Astrocyte of the hippocampus (primary cell): ENCODE data around the gene SYCN.
"Not testable (repeated sequence)": the region's sequence is repeated elsewhere in the genome, so short reads cannot be mapped to it uniquely, and the experiment has no call there.

Experiments
- DNase-seq: peaks from one replicate; pipeline ENCODE4 v3.0.0; 2011; ENCODE audit warnings: low read depth, low spot score

The SYCN gene, protein sequence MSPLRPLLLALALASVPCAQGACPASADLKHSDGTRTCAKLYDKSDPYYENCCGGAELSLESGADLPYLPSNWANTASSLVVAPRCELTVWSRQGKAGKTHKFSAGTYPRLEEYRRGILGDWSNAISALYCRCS

DNA sequence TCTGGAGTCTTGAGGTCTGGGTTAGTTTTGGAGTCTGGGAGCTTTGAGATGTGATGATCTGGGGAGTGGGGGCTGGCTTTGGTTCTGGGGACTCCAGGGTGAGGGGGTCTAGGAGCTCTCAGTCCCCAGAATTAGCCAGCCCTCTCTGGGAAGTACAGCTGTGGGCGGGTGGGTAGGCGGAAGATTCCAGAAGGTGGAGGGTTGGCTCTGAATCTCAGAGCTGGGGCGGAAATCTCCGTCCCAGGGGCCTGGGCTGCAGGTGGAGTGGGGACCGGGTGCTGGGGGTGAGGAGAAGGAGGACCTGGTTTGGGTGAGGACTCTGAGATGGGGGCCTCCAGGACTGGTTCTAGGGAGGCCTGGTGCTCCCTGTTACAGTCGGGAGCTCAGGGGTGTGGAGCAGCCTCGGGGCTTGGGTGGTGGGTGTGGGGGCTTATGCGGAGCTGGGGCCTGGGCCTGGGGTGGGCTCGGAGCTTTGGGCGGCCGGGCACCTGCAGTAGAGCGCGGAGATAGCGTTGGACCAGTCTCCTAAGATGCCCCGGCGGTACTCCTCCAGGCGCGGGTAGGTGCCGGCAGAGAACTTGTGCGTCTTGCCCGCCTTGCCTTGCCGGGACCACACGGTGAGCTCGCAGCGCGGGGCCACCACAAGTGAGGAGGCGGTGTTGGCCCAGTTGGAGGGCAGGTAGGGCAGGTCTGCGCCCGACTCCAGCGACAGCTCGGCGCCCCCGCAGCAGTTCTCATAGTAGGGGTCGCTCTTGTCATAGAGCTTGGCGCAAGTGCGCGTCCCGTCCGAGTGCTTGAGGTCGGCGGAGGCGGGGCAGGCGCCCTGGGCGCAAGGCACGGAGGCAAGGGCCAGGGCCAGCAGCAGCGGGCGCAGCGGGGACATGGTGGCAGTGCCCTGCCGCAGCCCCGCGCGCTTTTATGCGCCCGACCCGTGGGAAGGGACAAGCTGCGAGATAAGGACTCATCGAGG is at the start of gene SYCN:
Gene SYCN, minus strand, starts transcription at position 892 of the 970 bp plus-strand sequence. Its CDS starts 9 bp downstream, at position 883.
- DNase-seq: no peak

DNA sequence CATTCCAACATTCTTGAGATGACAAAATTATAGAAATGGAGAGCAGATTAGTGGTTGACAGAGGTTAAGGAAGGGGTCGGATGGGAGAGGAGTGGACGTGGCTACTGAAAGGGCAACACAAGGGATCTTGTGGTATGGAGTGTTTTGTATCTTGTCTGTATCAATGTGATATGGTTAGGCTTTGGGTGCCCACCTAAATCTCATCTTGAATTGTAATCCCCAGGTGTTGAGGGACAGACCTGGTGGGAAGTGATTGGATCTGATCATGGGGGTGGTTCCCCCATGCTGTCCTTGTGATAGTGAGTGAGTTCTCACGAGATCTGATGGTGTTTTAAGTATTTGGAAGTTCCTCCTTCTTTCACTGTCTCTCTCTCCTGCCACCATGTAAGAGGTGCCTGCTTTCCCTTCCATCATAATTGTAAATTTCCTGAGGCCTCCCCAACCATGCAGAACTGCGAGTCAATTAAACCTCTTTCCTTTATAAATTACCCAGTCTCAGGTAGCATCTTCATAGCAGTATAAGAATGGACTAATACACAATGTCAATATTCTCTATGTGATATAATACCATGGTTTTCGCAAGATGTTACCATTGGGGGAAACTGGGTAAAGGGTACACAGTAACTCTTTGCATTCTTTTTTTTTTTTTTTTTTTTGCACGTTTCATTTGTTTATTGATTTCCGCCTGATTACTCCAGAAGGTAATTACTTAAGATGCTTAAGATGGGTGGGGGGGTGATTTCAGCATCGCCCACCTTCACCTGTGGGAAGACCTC is 49.5 kb upstream of the SYCN start:
- no peak for DNase-seq

DNA sequence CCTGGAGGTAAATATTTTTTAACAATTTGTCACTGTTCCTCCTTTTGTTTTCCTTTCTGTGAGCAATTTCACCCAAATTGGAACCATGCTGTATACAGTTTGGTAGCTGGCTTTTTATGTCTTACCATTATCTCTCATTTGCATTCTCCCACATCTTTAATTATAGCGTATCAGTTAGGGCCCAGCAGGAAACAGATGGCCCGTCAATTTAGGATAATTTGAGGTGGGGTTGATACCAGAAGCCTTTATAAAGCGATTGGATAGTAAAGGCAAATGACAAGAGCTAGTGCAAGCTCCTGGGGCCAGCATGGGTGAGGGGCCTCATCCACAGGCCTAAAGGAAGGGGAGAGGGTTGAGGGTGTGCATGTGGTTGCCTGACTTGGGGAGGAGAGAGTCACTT is 48.4 kb upstream of the SYCN start:
- no peak for DNase-seq

DNA sequence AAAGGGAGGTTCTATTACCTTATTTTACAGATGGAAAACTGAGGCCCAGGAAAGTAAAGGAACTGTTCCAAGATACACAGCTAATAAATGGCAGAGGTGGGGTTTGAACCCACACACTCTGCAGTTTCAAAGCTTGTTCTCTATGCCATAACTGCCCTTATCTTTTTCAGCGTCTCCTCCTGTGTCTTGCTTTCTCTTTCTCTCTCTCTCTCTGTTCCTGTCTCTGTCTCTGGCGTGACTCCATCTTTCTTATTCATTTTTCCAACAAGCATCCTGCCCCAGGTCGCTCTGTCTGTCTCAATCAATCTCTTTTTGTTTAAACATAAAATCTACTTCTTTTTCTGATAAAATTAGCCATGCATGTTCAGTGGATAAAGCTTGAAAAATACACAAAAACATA is 47.8 kb upstream of the SYCN start:
- DNase-seq: no peak

DNA sequence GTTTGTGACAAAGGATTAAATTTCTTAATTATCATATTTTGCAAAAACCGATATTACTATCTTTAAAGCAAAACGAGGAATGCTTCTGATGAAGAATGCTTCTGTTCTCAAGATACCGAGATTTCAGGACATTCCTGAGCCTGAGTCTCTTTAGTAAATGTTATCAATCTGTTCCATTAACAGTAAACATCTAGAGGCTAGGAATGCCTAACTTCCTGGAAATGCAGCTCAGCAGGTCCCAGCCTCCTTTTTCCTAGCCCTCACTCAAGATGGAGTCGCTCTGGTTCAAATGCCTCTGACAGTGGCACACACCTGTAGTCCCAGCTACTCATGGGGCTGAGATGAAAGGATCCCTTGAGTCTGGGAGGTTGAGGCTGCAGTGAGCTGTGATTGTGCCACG is 47.0 kb upstream of the SYCN start:
- no peak for DNase-seq

DNA sequence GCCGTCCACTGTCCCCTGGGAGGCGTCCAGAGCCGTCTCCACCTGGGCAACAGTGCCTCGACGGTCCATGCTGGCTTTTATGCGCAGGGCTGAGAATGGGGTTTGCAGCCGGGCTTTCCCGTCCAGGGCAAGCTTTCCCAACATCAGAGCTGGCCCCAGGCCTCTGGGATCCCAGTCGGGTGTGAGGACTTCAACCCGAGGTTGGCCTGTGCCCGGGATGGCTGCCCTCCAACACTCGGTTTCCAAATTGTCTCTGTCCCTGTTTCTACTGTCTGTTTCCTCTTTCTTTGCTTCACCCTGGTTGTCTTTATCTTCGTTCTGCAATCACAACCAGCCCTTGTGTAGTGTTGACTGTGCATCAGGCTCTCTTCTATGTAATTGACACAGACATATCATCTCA is 44.7 kb upstream of the SYCN start, which contains the start of gene IFNL4:
Gene IFNL4, minus strand, starts transcription at position 51 of the 400 bp plus-strand sequence.
- no peak for DNase-seq

DNA sequence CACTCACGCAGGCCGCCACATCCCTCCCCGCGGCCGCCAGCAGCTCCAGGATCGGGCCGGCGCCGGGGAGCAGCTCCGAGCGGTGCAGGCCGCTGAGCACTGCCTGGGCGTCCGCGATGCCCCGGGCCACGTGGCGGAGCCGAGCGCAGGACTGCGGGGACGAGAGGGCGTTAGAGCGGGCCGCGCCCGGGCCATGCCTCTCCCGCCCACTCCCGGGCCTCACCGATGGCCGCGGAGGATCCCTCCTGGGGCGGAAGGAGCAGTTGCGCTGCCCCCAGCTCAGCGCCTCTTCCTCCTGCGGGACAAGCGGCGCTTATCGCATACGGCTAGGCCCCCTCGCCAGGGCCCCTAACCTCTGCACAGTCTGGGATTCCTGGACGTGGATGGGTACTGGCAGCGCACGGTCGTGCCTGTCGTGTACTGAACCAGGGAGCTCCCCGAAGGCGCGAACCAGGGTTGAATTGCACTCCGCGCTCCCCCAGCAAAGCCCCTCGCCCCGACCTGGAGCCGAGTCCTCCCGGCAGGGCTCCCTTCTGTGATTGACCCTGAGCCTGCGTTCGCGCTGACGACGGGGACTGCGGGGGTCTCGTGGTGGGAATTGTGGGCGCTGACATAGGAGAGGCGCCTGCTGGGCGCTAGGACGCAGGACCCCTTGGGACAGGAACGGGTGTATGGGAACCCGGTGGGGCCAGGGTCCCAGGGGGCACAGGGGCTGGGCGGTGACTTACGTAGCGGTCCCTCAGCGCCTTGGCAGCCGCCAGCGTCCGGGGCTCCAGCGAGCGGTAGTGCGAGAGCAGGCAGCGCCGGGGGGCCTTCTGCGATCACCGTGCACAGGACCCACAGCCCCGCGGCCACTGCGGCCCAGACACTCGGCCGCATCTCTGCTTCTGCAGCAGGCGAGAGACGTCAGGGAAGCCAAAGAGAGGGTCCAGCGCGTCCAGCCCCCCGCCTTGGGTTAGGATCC is 43.9 kb upstream of the SYCN start:
- peak; percentile 35 for DNase-seq

DNA sequence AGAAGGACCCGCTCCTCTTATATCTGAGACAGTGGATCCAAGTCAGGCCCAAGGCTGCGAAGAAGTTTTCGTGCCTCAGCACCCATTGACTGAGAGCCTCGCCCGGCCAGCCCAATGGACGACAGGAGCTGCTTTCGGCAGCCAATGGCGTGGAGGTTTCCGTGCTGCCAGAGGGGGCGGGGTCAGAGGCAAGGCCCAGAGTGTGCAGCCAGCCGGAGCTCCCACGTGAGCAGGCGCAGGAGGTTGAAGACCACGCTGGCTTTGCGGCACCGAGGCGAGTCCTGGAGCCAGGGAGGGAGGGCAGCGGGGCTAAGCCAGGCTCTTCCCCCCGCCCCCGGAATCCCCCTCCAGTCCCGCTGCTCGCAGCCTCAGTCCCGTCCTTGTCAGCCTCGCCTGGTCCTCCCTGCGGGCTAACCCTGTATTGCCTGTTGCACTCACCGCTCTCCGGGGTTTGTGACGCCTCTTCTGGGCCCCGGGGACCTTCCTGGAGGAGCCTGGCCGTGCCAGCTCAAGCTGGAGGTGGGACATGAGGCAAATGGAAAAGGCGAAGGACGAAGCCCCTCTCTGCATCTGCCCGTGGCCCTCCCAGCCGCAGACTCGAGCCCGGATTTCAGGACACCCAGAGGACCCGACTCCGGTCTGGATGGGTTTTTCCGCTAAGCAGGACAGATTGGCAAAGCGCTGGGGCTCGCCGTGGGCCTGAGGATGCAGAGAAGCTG is 43.0 kb upstream of the SYCN start:
- DNase-seq: peak; percentile 29

DNA sequence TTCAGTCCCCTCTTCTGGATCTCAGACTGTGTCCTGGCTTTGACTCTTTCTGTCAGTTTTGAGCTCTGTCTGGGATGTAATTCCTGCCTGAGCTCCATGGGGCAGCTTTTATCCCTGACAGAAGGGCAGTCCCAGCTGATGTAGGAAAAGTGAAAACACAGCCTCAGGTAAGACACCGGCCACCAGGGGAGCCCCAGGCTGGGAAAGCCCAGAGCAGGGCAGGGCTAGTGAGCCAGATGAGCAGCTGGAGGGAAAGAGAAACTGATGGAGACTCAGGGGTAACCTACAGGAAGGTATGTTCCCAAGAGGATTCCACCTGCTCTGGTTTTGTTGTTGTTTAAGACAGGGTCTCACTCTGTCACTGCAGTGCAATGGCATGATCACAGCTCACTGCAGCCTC is 41.1 kb upstream of the SYCN start:
- not testable (repeated sequence) for DNase-seq

DNA sequence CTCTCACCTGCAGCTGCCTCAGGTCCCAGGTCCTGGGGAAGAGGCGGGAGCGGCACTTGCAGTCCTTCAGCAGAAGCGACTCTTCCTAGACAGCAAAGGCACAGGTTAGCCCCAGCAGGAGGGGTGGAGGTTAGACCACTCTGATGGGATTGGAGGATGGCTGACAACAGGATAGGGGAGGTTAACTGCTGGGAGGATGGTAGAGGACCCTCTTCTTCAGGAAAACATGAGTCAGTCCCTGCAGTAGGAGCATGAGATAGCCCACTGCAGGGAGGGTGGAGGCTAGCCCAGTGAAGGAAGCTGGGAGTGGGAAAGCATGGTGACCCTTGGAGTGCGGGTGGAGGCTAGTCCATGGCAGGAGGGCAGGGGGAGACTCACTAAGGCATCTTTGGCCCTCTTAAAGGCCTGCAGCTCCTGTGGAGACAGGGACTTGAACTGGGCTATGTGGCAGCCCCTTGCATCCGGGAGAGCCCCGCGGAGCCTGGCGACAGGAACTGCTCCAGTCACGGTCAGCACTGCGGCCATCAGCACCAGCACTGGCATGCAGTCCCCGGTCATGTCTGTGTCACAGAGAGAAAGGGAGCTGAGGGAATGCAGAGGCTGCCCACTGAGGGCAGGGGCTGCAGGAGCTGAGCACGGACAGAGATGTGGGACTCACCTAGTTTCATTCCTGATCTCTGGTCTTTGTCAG is 40.5 kb upstream of the SYCN start, which contains the start of gene IFNL3:
Gene IFNL3, minus strand, starts transcription at position 597 of the 691 bp plus-strand sequence. Its CDS starts 39 bp downstream, at position 558.
- not testable (repeated sequence) for DNase-seq

DNA sequence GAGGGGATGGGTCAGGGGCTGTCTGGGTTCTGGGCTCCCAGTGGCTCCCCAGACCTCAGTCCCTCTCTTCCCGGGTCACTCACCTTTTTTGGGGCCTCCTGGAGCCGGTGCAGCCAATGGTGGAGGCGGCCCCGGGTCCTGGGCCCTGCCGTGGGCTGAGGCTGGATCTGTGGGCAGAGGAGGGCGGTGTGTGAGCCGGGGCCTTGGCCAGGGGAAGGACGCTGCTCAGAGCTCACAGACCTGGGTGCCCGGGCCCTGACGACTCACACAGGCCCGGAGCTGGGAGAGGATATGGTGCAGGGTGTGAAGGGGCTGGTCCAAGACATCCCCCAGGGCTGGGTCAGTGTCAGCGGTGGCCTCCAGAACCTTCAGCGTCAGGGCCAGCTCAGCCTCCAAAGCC is 39.7 kb upstream of the SYCN start:
- not testable (repeated sequence) for DNase-seq

DNA sequence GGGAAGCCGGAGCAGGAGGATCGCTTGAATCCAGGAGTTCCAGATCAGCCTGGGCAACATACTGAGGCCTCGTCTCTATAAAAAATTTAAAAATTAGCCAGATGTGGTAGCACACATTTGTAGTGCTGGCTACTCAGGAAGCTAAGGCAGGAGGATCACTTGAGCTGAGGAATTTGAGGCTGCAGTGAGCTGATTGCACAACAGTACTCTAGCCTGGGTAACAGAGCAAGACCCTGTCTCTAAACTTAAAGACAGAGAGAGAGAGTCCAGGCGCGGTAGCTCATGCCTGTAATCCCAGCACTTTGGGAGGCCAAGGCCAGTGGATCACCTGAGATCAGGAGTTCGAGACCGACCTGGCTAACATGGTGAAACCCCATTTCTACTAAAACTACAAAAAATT is 36.4 kb upstream of the SYCN start:
- DNase-seq: no peak

DNA sequence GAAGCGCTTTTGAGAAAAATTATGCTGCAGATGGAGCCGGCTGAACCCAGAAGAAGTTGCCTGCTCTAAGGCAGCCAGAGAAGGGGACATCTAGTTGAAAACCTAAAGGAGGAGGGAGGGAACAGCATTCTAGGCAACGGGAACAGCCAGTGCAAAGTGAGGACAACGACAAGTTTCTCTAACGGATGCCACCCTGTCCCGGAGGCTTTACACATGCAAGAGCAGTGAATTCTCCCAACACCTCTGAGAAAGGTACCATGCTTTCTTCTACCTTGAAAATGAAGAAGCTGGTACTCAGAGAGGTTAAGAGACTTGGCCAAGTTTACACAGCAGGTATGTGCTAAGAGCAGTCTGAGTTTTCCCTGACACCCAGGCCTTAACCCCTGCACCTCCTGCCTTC is 34.9 kb upstream of the SYCN start:
- no peak for DNase-seq

DNA sequence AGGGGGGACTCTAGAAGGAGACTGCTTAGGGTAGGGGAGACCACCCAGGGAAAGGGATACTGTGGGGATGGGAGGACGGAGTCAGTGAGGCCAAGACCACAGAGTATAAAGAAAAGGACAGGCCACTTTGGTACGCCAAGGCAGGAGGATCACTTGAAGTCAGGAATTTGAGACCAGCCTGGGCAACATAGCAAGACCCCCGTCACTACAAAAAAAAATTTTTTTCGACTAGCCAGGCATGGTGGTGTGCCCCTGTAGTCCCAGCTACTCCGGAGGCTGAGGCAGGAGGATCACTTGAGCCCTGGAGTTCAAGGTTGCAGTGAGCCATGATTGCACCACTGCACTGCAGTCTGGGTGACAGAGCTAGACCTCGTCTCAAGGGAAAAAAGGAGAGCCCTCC is 34.1 kb upstream of the SYCN start:
- DNase-seq: no peak

DNA sequence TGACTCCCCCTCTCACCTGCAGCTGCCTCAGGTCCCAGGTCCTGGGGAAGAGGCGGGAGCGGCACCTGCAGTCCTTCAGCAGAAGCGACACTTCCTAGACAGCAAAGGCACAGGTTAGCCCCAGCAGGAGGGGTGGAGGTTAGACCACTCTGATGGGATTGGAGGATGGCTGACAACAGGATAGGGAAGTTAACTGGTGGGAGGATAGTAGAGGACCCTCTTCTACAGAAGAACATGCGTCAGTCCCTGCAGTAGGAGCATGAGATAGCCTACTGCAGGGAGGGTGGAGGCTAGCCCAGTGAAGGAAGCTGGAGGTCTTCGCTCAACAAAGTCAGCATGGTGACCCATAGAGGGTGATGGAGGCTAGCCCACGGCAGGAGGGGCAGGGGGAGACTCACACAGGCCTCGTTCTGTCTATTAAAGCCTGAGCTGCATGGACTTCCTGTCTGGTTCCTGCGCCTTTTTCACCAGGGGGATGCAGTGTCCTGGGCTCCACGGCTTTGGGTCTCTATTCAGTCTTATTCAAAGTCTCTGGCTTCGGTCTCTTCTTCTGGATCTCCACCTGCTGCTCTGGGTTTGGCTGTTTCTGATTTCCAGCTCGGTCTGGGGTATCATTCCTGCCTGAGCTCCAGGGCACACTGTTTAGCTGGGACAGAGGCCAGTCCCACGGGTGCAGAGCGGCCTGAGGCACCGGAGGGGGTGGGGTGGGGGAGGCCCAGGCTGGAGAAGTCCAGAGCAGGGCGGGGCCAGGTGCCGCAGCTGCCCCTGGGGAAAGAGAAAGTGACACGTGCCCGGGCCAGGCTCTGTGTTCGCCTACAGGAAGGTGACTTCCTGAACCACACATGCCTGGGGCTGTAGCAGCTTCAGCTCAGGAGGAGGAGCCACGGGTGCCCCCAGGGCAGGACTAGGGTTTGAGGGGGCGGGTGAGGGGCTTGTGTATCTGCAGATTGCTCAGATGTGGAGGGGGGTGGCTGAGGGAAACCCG is 33.4 kb upstream of the SYCN start:
- DNase-seq: peak; percentile 8

DNA sequence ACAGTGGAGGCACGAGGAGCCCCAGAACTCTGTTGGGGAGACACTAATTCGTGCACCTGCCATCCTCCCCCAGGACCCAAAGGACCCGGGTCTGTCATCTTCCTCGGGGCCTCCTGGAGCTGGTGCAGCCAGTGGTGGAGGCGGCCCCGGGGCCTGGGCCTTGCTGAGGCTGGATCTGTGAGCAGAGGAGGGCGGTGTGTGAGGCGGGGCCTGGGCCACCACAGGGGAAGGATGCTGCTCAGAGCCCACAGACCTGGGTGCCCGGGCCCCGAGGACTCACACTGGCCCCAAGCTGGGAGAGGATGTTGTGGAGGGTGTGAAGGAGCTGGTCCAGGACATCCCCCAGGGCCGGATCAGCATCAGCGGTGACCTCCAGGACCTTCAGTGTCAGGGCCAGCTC is 32.5 kb upstream of the SYCN start:
- DNase-seq: no peak

DNA sequence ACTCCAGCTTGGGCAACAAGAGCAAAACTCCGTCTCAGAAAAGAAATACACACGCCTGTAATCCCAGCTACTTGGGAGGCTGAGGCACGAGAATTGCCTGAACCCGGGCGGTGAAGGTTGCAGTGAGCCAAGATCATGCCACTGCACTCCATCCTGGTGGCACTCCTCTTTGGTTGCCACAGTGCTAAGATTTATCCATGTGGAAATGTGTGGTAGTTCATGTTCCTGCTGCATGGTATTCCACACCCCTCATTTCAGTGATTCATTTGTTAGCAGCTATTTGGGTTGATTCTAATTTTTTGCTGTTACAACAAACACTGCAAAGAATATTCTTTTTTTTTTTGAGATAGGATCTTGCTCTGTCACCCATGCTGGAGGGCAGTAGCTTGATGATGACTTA is 28.6 kb upstream of the SYCN start:
- no peak for DNase-seq

DNA sequence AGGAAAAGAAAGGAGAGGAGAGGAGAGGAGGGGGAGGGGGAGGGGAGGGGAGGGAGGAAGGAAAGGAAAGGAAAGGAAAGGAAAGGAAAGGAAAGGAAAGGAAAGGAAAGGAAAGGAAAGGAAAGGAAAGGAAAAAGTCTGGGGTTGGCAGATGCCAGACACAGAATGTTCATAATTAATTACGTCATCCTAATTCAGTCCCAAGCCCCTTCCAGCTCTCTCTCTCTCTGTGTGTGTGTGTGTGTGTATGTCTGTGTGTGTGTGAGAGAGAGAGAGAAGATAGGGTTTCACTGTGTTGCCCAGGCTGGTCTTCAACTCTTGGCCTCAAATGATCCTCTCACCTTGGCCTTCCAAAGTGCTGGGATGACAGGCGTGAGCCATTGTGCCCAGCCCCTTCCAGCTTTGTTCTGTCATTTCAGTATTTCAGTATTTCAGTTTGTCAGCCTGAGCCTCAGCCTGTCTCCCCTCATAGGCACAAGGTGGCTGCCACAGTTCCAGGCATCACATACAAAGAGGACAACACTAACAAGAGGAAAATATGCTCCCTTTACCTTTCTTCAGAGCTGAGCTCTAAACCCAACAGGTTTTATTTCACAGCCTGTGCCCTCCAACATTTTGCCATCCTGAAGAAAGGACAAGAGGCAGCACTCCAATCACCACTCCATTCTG is 26.2 kb upstream of the SYCN start:
- no peak for DNase-seq
